LoVo (cell line): Measurements from ENCODE around the gene IL21R.
"Not testable (repeated sequence)": the region's sequence is repeated elsewhere in the genome, so short reads cannot be mapped to it uniquely, and the experiment has no call there.

ENCODE experiments used
- DNase-seq: peaks from one replicate; pipeline ENCODE4 v3.0.0-alpha.2; 2016; ENCODE audit warnings: low spot score

Gene IL21R

DNA sequence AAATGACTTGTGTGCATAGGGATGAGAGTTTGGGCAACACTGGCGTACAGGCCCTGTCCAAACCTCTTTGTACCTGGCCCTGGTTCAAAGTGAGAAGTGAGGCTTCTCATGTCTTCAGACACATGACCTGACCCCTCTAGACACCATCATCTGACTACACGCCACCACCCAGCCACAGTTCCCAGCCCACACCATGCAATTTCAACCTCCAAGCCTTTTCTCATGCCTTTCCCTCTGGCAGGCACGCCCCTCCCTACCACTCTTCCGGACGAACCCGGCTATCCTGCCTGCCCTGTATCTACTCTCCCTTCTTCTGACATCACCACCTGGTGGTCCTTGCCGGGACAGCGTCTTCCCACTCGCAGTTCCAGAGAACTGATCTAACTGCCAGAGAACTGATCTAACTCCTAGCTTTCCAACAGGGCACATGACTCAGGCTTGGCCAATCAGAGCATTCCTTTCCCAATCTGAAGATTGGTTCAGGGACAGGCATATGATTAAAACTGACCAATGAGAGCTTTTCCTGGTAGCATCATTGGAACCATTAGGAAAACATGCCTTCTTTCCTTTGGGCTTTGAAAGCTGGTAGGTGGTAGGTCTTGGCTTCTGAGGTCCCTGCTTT is 27.1 kb upstream of the IL21R start:
- peak; percentile 57 for DNase-seq

DNA sequence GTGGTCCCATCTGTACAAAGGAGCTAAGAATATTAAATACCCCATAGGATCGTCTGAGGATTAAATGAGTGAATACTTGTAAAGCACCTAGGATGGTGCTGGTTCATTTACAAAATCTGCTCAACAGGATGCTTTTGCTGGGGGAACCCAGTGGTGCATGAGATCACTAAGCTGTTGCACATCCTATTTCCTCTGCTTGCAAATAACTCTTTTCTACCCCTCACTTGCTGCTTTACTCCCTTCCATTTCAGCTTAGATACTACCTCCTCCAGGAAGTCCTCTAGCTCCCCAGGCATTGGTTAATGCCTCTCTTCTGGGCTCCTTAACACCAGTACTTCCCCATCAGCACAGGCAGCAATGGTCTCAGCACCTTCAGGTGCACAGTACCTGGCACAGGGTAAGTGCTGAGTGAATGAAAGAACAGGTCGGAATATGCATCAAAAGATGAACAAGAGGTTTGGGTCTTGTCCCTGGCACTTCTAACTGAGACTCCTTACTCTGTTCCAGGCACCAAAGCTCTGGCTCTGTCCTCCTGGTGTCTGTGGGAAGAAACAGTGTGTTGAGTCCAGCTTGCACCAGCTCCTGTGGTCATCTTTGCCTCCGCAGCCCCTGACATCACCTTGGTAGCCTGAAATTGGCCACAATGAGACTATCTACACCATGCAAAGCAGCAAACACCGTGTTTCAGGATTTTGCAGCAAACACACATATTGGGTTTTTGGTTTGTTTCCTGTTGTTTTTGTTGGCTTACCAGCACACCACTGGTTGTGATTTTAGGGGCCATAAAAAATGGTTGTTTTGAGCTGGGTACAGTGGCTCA is 24.1 kb upstream of the IL21R start:
- DNase-seq = no peak

DNA sequence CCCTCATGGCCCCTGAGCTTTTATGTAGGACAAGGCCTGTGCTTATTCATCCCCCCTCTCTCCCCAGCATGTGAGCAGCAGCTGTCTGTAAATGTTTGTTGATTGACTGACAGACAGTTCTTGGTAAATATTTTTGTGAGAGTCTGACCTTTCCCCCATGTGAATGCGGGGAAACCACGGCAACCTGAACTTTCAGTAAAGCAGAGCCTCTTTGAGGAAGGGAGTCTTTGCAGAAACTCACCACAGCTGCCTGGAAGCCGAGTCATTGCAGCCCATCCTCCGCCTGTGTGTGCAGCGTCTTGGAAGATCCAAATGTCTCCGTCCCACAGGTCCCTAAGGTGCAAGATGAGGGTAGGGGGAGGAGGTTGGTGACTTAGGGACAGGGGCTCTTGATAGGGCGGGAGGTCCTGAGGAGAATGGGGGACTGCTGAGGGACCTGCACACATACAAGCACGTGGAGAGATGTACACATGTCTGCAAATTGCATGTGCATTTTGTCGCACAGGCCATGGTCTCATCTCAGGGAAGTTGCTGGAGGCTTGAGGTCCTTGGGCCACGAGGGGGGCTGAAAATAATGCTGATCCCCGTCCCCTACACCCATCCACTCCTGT is 23.0 kb upstream of the IL21R start:
- no peak for DNase-seq

DNA sequence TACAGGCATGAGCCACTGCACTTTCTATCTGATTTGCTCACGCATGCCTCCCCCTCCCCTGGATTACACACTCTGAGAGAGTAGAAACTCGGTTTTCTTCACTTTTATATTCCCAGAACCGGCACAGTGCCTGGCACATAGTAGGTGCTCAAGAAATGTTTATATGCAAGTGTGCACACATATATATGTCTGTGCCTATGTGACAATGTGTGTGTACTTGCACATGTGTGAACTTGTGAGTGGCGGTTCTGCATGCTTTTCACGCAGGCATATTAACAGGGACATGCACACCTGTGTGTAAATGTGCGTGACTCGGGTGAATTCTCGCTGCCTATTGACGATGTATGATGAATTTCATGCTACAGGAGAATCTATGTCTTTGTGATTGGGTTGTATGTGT is 22.1 kb upstream of the IL21R start:
- DNase-seq = no peak

DNA sequence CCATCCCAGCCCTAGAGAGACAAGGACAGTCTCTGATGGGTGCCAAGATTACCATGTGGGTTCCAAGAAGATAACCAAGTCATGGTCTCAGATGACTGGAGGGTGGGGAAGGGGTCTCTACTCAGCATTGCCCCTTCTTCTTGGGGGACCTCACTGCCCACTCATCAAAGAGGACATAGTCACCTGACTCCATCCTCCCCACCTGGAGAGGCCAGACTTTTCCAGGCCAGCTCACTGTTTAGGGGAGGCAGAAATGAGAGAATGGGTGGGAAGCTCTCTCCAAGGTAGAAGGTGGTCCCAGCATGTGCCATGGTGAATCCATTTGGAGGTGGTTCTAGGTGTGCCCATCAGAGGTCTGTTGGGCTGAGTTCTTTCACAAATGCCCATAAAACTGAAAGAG is 20.7 kb upstream of the IL21R start:
- no peak for DNase-seq

DNA sequence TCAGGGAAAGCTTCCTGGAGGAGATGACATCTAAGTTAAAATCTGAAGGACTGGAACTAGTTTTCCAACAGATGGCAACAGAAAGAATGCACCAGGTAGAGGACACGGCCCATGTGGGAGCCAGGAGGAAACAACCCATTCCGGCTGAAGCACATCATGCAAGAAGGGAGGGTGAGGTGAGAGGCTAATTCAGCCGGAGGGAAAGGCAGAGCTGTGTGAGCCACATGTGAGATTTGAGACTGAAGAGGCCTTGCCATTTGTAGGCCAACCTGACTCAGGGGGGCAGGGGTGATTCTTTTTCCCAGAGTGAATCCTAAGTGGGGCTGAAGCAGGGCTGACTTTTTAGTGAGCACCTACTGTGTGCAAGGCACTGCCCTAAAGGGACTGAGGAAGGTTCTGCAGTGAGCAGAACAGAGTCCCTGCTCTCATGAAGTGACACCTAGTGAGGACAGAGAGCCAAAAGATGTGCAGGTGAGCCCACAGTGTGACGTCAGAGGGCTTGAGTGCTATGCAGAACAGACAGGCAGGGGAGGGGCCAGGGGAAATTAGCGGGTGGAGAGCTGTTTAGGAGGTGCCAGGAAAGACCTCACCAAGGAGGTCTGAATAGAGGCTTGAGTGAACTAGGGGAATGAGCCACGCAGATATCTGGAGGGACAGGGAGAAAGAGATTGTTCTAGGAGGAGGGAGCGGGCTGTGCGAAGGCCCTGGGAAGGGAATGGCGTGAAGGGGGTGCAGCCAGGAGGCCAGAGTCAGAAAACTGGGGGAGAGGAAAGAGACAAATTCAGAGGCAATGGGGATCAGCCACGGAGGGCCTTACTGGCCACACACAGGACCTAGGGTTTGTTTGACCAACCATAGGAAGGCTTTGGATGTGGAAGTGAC is 19.8 kb upstream of the IL21R start:
- no peak for DNase-seq

DNA sequence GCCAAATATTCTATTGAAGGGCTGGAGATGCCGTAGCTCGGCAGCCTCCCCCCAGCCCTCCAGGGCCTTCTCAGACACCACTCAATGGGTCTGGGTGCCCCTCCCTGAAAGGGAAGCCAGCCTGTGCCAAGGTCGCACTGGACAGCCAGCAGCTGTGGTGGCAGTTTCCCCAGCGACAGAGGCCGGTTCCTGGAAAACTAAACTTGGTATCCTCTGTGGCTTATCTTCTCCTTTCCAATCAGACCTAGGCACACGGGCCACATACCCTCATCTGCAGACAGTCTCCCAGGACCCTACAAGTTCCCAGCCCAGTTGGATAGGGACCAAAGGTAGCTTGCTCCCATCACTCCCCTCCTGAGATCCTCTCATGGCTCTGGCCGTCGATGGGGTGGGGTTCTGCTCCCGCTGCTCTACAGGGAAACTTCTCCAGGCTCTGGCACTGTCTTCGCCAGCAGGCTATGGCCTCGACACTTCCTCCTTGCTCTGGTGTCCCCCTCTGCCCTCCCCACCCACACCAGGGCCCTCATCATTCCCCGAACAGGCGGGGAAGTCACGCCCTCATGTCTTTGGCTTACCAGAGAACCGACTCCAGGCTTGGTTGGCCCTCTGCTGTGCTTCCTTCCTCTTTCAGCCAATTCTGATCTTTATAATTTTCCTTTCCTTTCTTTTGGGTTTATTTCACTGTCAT is 18.3 kb upstream of the IL21R start:
- no peak for DNase-seq

DNA sequence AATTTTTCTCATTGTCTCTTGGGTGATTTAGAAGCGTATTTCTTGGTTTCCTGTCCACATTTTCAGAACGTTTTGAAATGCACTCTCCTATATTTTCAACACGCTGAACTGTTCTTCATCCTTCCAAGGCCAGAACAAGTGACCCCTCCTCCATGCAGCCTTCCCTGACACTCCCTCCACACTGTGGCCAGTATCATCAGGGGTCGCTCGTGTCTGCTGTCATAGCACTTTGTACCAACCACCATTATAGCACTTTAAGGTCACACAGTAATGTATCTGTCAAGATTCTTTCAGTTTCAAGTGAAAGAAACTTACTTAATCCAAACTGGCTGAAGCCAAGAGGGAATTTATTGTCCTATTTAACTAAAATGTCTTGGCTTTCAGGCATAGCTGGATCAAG is 17.5 kb upstream of the IL21R start:
- DNase-seq = no peak

DNA sequence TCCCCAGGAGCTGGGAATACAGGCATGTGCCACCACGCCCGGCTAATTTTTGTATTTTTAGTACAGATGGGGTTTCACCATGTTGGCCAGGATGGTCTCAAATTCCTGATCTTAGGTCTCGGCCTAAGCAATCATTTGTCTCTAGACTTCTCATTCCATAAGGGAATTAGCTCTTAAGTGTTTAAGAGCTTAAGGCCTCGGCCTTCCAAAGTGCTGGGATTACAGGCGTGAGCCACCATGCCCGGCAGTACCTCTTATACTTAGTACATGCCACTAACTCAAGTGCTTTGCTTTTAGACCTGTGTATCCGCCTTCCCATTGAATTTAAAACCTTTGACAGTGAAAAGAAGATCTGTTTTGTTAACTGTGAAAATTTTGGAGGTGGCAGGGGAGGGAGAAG is 16.6 kb upstream of the IL21R start:
- no peak for DNase-seq

DNA sequence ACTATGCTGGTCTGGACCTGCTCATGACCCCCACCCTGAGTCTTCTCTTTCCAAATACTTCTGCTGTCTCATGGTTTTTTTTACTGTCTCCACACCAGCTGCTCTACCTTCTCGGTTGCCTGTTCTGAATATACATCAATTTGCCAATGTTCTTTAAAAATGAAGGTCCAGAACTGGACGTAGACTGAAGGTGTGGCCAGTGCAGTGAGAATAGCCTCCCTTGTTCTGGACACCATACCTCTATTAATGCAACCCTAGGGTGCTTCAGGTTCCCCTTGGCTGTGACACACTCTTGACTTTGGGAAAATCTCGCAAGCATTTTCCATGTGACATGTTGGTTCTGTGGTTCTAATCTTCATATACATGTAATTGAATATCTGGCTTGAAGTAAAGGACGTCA is 15.3 kb upstream of the IL21R start:
- no peak for DNase-seq

DNA sequence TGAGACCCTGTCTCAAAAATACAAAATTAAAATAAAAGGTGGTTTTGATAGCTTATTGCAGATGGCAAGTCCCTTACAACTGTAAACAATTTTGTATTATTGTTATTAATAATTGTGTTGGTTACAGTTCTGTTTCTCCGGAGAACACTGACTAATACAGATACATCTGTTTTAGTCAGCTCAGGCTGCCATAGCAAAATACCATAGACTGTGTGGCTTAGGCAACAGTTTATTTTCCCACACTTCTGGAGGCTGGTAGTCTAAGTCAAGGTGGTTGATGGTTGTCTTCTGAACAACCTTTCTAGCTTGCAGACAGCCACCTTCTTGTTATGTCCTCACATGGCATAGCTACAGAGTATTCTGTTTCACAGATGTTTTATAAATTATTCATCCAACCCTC is 14.2 kb upstream of the IL21R start:
- DNase-seq = no peak

DNA sequence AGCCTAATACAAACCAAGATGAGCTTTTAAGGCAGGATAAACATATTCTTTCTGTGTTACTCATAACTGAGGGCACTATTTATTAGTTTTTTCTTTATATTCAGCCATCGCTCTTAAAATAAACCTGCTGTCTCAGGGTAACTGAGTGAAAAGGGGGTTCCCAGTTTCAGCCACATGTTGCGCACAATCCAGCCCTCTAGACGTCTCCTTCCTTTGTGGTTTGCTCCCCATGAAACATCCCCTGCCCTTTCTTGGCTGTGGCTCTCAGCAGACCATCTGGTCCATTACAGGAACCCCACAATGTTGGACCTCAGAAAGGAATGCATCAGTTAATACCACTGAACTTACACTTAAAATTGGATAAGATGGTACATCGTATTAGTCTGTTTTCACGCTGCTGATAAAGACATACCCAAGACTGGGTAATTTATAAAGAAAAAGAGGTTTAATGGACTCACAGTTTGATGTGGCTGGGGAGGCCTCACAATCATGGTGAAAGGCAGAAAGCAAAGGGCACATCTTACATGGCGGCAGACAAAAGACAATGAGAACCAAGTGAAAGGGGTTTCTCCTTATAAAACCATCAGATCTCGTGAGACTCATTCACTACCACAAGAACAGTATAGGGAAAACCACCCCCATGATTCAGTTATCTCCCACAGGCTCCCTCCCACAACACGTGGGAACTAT is 12.6 kb upstream of the IL21R start:
- no peak for DNase-seq

DNA sequence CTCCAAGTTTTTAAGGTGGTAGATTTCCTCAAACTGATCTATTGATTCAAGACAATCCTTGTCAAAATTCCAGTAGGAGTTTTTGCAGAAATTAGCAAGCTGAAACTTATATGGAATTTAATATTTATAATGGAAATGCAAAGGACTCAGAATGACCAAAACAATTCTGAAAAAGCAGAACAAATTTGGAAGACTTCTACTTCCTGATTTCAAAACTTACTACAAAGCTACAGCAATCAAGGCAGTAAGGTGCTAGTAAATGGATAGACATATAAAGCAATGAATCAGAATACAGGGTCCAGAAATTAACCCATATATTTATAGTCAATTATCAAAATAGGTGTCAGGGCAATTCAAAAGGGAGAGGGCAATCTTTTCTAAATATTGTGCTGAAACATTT is 11.8 kb upstream of the IL21R start:
- DNase-seq = no peak

DNA sequence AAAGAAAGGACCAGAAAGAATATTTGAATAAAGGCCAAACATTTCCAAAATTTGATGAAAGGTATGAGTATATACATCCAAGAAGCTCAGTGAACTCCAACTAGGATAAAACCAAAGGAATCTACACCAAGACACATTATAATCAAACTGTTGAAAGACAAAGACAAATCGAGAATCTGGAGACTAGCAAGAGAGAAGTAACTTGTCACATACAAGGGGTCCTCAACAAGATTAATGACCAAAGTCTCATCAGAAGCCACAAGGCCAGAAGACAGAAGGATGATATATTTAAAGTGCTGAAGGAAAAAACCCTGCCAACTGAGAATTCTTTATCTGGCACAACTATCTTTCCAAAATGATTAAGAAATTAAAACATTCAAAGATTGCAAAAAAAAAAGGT is 9.3 kb upstream of the IL21R start:
- no peak for DNase-seq

DNA sequence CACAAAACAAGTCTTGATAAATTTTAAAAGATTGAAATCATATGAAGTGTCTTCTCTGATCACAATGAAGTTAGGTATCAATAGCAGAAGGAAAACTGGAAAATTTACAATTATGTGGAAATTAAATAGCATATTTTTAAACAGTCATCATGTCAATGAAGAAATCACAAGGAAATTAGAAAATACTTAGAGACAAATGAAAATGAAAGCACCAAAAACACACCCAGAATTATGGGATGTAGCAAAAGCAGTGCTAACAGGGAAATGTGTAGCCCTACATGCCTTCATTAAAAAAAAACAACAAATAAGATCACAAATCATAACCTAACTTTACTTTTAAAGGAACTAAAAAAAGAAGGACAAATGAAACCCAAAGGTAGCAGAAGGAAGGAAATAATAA is 7.5 kb upstream of the IL21R start:
- no peak for DNase-seq

DNA sequence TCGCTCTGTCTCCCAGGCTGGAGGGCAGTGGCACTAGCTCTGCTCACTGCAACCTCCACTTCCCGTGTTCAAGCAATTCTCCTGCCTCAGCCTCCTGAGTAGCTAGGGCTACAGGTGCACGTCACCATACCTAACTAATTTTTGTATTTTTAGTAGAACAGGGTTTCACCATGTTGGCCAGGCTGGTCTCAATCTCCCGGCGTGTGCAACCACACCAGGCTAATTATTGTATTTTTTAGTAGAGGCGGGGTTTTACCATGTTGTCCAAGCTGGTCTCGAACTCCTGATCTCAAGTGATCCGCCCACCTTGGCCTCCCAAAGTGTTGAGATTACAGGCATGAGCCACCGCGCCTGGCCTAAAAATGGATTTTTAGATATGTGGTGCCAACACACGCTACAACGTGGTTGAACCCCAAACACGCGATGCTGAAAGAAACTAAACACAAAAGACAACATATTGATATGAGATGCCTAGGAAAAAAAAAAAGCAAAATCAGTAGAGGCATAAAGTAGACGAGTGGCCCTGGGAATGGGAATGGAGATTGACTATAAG is 3.6 kb upstream of the IL21R start:
- DNase-seq = not testable (repeated sequence)

DNA sequence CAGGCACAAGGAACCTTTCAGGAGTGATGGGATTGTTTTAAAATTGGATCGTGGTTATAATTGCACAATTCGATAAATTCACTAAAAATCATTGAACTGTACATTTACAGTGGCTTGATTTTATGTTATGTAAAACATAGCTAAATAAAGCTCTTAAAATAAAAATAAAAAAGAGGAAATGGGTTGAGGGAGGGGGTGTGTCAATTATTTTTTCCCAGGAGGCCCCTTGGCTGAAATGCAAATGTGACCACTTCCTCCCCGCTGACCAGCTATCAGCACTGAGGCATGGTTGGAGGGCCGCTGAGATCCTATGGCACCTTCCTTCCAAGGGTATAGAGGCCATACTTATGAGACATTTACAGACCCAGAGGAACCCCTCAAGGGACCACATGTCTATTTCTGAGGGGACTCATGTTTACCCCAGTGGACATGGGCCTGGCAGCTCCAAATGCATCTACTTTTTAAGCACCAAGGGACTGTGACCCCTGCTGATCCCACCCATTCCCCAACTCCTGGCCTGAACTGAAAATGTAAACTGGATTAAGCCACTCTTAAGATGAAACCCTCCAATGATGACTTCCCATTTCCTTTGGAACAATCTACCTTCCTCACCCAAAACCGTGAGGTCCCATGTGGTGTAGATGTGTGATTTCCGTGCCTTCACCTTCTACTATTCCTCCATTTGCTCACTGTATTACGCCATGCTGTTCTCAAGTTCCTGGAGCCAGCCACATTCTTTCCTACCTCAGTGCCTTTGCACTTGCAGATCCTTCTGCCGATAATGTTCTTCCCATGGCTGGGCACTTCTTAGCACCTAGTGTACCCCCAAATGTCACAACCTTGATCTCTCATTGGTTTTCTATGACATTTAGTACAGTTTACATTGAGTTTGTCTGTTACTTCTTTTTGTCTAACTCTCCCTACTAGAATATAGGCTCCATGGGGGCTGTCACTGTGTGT is 2.8 kb upstream of the IL21R start:
- DNase-seq = no peak

DNA sequence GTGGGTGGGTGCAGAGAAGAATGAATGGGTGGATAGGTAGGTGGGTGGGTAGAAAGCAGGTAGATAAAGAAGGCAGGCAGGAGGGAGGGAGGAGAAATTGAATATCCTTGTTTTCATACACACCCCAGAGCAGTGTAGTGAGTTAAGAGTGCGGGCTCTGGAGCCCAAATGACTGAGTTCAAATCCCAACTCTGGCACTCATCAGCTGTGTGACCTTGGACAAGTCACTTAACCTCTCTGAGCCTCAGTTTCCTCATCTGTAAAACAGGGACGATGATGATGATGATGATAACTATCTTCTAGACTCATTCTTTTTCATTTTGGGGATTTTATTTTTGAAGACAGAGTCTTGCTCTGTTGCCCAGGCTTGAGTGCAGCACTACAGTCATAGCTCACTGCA is 2.0 kb upstream of the IL21R start:
- DNase-seq = no peak

DNA sequence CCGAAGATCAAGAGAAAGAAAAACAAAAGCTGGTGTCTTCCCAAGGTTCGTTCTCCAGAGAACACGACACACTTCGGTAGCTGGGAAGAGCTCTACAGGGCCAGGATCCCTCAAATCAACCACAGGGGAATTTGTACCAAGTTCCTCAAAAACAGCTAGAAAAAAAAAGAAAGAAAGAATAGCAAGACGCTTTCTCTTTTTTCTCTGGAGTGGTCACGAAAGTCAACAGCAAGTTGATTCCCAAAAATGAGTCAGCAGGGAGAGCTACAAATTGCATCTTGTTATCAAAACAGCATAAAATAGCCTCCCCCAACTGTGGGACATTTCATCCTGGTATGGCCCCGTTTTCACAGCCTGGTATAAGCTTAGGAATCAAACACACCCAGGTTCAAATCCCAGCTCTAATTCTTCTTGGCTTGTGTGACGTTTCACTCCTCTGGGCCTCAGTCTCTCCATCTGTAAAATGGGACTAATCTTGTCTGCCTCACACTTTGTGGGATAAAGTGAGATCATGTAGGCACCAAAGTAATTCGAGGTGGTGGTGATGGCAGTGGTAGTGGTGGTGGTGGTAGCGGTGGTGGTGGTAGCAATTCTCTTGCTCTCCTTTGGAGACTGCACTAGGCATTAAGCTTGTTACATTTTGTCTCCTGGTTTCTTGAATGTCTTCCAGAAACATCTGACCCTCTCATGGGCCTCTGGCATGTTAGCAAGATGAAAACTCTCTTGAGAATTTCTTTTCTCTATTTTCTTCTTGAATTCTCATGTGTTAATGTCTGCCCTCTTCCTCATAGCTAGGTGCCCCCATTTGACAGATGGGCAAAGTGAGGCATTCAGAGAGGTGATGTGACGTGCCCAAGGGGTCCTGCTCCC is 988 bp upstream of the IL21R start:
- no peak for DNase-seq
